SK-N-SH (cell line): ENCODE results near the gene NXNL1. TPM values are rescaled to one million over a fixed set of nuclear protein-coding genes. Genes with fewer than 3 reads are reported as not detected.

ENCODE experiments used
- CTCF ChIA-PET: fragments of 300-600, 350-600 bp; formaldehyde crosslinking; extraction: SDS; loops from one replicate; lab custom pipeline; 2021; lab: Yijun Ruan, JAX
- POLR2A ChIA-PET: fragments of 350-600 bp; sonication (Branson Sonifier 250); formaldehyde crosslinking; extraction: SDS; loops from one replicate; lab custom pipeline; 2020; ENCODE audit warnings: antibody characterized with exemption, inconsistent platforms; lab: Yijun Ruan, JAX
- DNase-seq: peaks from one replicate; pipeline ENCODE4 v3.0.0; 2012
- H2AFZ ChIP-seq: fragments of 200-600 bp; sonication (generic); 2 replicates; pipeline ENCODE4 v1.8.1; 2016; ENCODE audit warnings: antibody characterized with exemption, mild to moderate bottlenecking, low read depth
- H3F3A ChIP-seq: fragments of 200-600 bp; sonication (generic); replicated peaks from 2 replicates; pipeline ENCODE3; 2016; ENCODE audit warnings: antibody characterized with exemption, mild to moderate bottlenecking; ENCODE audit not compliant: insufficient read depth
- H3K27ac ChIP-seq, 2 experiments: fragments of 200-500 bp in 1 of 2; fragments of 200-600 bp in 1 of 2; sonication (Bioruptor generic) in 1 of 2; sonication (generic), shearing (Covaris generic) in 1 of 2; 2 replicates each; pipeline versions ENCODE4 v1.5.1 to v1.6.1; 2014 to 2016; ENCODE audit warnings: low read depth in 2 of 2, inconsistent platforms in 1 of 2, low read length in 1 of 2, mild to moderate bottlenecking in 1 of 2, mixed read lengths in 1 of 2
- H3K27me3 ChIP-seq: fragments of 200-600 bp; sonication (generic), shearing (Covaris generic); 2 replicates; pipeline ENCODE4 v1.6.1; 2016; ENCODE audit warnings: mixed run types; ENCODE audit not compliant: insufficient read depth
- H3K36me3 ChIP-seq, 2 experiments: fragments of 200-500 bp in 1 of 2; fragments of 200-600 bp in 1 of 2; sonication (Bioruptor generic) in 1 of 2; sonication (generic) in 1 of 2; replicated peaks in 1 of 2; 2 replicates each; pipeline versions ENCODE3 to v1.5.1; 2014 to 2016; ENCODE audit warnings: low read length in 1 of 2, mild to moderate bottlenecking in 1 of 2; ENCODE audit not compliant: insufficient read depth in 2 of 2, control insufficient read depth in 1 of 2
- H3K4me1 ChIP-seq, 2 experiments: fragments of 200-500 bp in 1 of 2; fragments of 200-600 bp in 1 of 2; sonication (Bioruptor generic) in 1 of 2; sonication (generic), shearing (Covaris generic) in 1 of 2; 2 replicates each; pipeline versions ENCODE4 v1.5.1 to v1.6.1; 2014 to 2016; ENCODE audit warnings: low read depth in 1 of 2, low read length in 1 of 2, mixed run types in 1 of 2; ENCODE audit not compliant: insufficient read depth in 2 of 2, control insufficient read depth in 1 of 2
- H3K4me2 ChIP-seq: fragments of 200-600 bp; sonication (generic), shearing (Covaris generic); 2 replicates; pipeline ENCODE4 v1.6.1; 2017; ENCODE audit warnings: mixed run types
- H3K4me3 ChIP-seq, 2 experiments: fragments of 200-500 bp in 1 of 2; fragments of 200-600 bp in 1 of 2; sonication (Bioruptor generic) in 1 of 2; sonication (generic), shearing (Covaris generic) in 1 of 2; 2 replicates each; pipeline versions ENCODE4 v1.5.1 to v1.8.1; 2014 to 2016; ENCODE audit warnings: low read depth in 2 of 2, inconsistent platforms in 1 of 2, low read length in 1 of 2, mild to moderate bottlenecking in 1 of 2, mixed read lengths in 1 of 2, moderate library complexity in 1 of 2
- H3K79me2 ChIP-seq: fragments of 200-600 bp; sonication (generic); 2 replicates; pipeline ENCODE4 v1.8.1; 2017; ENCODE audit warnings: mild to moderate bottlenecking; ENCODE audit not compliant: insufficient read depth
- H3K9ac ChIP-seq: fragments of 200-600 bp; sonication (generic); 2 replicates; pipeline ENCODE4 v1.6.1; 2017; ENCODE audit warnings: mixed run types
- H3K9me2 ChIP-seq: fragments of 200-600 bp; sonication (generic); 2 replicates; pipeline ENCODE4 v1.6.1; 2017; ENCODE audit warnings: mixed run types
- H3K9me3 ChIP-seq: fragments of 200-600 bp; sonication (generic); 2 replicates; pipeline ENCODE4 v1.6.1; 2017; ENCODE audit warnings: mixed run types, mild to moderate bottlenecking, moderate library complexity
- H4K20me1 ChIP-seq: fragments of 200-600 bp; sonication (generic); 2 replicates; pipeline ENCODE4 v1.6.1; 2017; ENCODE audit warnings: mild to moderate bottlenecking, mixed run types; ENCODE audit not compliant: insufficient read depth
- ELF1 ChIP-seq: IDR thresholded peaks from 2 replicates; pipeline ENCODE4 v1.4.0; 2012
- EP300 ChIP-seq, 2 experiments: IDR thresholded peaks; 2 replicates each; pipeline versions ENCODE4 v1.4.0 to v1.6.1; 2012; ENCODE audit warnings: borderline replicate concordance in 1 of 2, low read depth in 1 of 2, low read length in 1 of 2
- EZH2phosphoT487 ChIP-seq: fragments of 200-600 bp; sonication (generic); IDR thresholded peaks from 2 replicates; pipeline ENCODE4 v1.6.1; 2017; ENCODE audit warnings: low read depth, mixed run types, mild to moderate bottlenecking, antibody characterized with exemption, moderate library complexity, borderline replicate concordance
- FOSL2 ChIP-seq: IDR thresholded peaks from 2 replicates; pipeline ENCODE4 v1.4.0; 2012; ENCODE audit warnings: low read depth, mild to moderate bottlenecking, moderate library complexity, borderline replicate concordance
- GABPA ChIP-seq: IDR thresholded peaks from 2 replicates; pipeline ENCODE4 v1.4.0; 2012; ENCODE audit warnings: low read depth, mild to moderate bottlenecking
- GATA2 ChIP-seq: sonication (generic); formaldehyde crosslinking; IDR thresholded peaks from 2 replicates; pipeline ENCODE4 v1.5.0; 2020; ENCODE audit warnings: mild to moderate bottlenecking, missing genetic modification reagents
- MEF2A ChIP-seq: IDR thresholded peaks from 2 replicates; pipeline ENCODE4 v1.4.0; 2012; ENCODE audit warnings: low read depth, borderline replicate concordance
- MXI1 ChIP-seq: IDR thresholded peaks from 2 replicates; pipeline ENCODE4 v1.6.1; 2012; ENCODE audit warnings: mild to moderate bottlenecking, low read depth, low read length, improper control_type of control experiment
- NRF1 ChIP-seq: IDR thresholded peaks from 2 replicates; pipeline ENCODE4 v1.6.1; 2012; ENCODE audit warnings: low read depth, mild to moderate bottlenecking, low read length
- RCOR1 ChIP-seq: fragments of 150-350 bp; IDR thresholded peaks from 2 replicates; pipeline ENCODE4 v1.6.1; 2017; ENCODE audit warnings: antibody characterized with exemption, low read length
- RFX5 ChIP-seq: IDR thresholded peaks from 2 replicates; pipeline ENCODE4 v1.6.1; 2012; ENCODE audit warnings: mild to moderate bottlenecking, improper control_type of control experiment, low read length
- SIN3A ChIP-seq: IDR thresholded peaks from 2 replicates; pipeline ENCODE4 v1.6.1; 2012; ENCODE audit warnings: low read depth, mild to moderate bottlenecking, low read length, moderate library complexity, borderline replicate concordance
- SMC3 ChIP-seq: IDR thresholded peaks from 2 replicates; pipeline ENCODE4 v1.6.1; 2012; ENCODE audit warnings: low read depth, low read length, improper control_type of control experiment
- TAF1 ChIP-seq: IDR thresholded peaks from 2 replicates; pipeline ENCODE4 v1.6.1; 2012; ENCODE audit warnings: low read depth, mild to moderate bottlenecking, low read length, moderate library complexity, borderline replicate concordance
- TCF12 ChIP-seq: IDR thresholded peaks from 2 replicates; pipeline ENCODE4 v1.4.0; 2012
- TEAD4 ChIP-seq: IDR thresholded peaks from 2 replicates; pipeline ENCODE4 v1.4.0; 2012; ENCODE audit warnings: mild to moderate bottlenecking, borderline replicate concordance; ENCODE audit not compliant: insufficient read depth
- YY1 ChIP-seq: IDR thresholded peaks from 2 replicates; pipeline ENCODE4 v1.4.0; 2012; ENCODE audit warnings: low read depth, mild to moderate bottlenecking
- WGBS: methylation state at CpG from one replicate; pipeline ENCODE4 v1.1.6; 2017; ENCODE audit warnings: low lambda C conversion rate; 5-methylcytosine and 5-hydroxymethylcytosine counted together
- polyA plus RNA-seq, 3 experiments: library from polyadenylated mRNA; depleted of rRNA; stranded (reverse); fragments of >200 nt; gene quantifications; 2 replicates each; pipeline ENCODE4 v1.2.3, GENCODE V29; 2012
- TF ChIP-seq, protein P1 (sequence below): IDR thresholded peaks from 2 replicates; pipeline ENCODE4; 2012
- TF ChIP-seq, protein P2 (sequence below): fragments of 150-350 bp; IDR thresholded peaks from 2 replicates; pipeline ENCODE4 v1.6.1; 2017; ENCODE audit warnings: antibody characterized with exemption, low read length, low read depth, borderline replicate concordance
- TF ChIP-seq, protein P3 (sequence below): IDR thresholded peaks from 2 replicates; pipeline ENCODE4 v1.6.1; 2012; ENCODE audit warnings: mild to moderate bottlenecking, low read depth, low read length, moderate library complexity
- TF ChIP-seq, protein P4 (sequence below): fragments of 150-350 bp; IDR thresholded peaks from 2 replicates; pipeline ENCODE4 v1.6.1; 2016; ENCODE audit warnings: mild to moderate bottlenecking, low read depth, low read length

NXNL1 gene
- polyA plus RNA-seq, 1 of the 3 experiments (the other 2 are of a cell fraction): not detected

DNA sequence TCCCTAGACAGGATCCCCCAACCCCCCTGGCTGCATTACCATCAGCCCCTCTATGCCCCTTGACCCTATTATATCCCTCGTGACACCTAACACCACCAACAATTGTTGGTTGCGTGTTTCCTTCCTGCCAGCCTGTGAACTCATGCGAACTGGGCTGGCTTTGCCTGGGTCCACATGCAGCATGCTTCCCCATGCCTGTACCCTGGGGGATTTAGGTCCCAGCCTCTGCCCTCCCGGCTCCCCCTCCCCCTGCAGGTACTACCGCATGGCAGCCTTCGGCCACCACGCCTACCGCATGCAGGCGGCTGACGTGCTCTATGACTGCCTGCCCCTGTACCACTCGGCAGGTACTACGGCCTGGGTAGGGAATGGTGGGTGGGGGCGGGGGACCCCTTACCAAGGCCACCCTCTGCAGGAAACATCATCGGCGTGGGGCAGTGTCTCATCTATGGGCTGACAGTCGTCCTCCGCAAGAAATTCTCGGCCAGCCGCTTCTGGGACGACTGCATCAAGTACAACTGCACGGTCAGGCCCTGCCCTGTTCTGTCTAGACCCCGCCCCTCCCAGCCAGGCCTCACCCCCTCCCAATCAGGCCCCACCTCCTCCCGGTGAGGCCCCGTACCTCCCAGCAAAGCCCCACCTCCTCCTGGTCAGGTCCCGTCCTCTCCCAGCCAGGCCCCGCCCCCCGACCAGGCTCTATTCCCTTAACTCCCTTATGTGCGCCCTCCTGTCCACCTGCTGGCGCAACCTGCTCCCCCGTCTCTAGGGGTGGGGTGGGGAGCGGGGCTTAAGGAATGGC, 28.1 kb upstream of the NXNL1 start (continued):
- TF ChIP-seq EP300 (IDR thresholded peaks at IDR 0.05; ENCODE audit: borderline replicate concordance in 1 of 2, low read depth in 1 of 2, low read length in 1 of 2) (no peak), GABPA (no peak), TEAD4 (no peak), SMC3 (no peak)
- TF ChIP-seq, protein P1, sequence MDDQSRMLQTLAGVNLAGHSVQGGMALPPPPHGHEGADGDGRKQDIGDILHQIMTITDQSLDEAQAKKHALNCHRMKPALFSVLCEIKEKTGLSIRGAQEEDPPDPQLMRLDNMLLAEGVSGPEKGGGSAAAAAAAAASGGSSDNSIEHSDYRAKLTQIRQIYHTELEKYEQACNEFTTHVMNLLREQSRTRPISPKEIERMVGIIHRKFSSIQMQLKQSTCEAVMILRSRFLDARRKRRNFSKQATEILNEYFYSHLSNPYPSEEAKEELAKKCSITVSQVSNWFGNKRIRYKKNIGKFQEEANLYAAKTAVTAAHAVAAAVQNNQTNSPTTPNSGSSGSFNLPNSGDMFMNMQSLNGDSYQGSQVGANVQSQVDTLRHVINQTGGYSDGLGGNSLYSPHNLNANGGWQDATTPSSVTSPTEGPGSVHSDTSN: no peak
- TF ChIP-seq, all 33 proteins: peak for 0

DNA sequence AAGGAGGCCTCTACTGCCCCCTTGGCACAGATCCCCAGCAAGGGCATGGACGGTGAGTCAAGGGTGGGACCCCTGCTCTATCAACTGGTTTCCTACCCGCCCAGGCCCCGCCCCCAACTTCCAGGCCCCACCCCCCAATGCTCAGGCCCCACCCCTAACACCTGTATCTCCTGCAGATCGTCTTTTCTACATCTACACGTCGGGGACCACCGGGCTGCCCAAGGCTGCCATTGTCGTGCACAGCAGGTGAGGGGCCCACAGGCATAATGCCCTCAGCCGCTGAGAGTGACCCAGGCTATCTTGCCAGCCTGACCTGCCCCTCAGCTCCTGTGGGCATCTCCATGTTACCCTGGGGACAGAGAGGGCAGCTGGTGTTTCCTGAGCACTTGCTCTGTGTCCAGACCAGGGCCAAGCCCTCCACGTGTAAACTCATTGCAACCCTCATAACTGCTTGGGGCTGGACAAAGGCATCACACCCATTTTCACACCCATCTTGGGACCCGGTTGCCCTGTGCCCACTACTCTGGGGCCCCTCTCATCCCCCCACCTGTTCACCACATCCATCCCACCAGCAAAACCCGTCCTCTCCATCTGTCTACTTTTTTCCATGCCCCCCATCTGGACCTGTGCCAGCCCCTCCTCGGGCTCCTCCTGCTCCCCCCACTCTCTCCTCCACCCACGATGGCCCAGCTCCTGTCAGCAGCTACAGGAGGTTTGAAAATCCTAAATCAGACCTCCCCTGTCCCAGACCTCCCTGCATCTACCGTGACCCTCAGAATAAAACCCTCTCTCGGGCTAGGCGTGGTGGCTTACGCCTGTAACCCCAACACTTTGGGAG, 26.8 kb upstream of the NXNL1 start:
- no peak overlapping the region for H3K4me3 ChIP-seq
- WGBS: 89% methylated on average over 17 of the region's 18 CpGs
- peak; percentile 55 for DNase-seq
- H4K20me1 ChIP-seq: peaks cover 4% of the 10 kb centered on the region
- no peaks in the 10 kb centered on the region for H3K79me2 ChIP-seq
- H3F3A ChIP-seq: peaks cover 6% of the 10 kb centered on the region
- TF ChIP-seq MEF2A (no peak), SIN3A (no peak), RCOR1 (no peak), ELF1 (no peak), MXI1 (no peak), TCF12 (no peak), RFX5 (no peak), FOSL2 (no peak), GATA2 (no peak), SMC3 (no peak), EZH2phosphoT487 (no peak), NRF1 (no peak), TAF1 (no peak), YY1 (no peak)
- TF ChIP-seq, protein P2, sequence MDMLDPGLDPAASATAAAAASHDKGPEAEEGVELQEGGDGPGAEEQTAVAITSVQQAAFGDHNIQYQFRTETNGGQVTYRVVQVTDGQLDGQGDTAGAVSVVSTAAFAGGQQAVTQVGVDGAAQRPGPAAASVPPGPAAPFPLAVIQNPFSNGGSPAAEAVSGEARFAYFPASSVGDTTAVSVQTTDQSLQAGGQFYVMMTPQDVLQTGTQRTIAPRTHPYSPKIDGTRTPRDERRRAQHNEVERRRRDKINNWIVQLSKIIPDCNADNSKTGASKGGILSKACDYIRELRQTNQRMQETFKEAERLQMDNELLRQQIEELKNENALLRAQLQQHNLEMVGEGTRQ: no peak
- TF ChIP-seq, protein P3, sequence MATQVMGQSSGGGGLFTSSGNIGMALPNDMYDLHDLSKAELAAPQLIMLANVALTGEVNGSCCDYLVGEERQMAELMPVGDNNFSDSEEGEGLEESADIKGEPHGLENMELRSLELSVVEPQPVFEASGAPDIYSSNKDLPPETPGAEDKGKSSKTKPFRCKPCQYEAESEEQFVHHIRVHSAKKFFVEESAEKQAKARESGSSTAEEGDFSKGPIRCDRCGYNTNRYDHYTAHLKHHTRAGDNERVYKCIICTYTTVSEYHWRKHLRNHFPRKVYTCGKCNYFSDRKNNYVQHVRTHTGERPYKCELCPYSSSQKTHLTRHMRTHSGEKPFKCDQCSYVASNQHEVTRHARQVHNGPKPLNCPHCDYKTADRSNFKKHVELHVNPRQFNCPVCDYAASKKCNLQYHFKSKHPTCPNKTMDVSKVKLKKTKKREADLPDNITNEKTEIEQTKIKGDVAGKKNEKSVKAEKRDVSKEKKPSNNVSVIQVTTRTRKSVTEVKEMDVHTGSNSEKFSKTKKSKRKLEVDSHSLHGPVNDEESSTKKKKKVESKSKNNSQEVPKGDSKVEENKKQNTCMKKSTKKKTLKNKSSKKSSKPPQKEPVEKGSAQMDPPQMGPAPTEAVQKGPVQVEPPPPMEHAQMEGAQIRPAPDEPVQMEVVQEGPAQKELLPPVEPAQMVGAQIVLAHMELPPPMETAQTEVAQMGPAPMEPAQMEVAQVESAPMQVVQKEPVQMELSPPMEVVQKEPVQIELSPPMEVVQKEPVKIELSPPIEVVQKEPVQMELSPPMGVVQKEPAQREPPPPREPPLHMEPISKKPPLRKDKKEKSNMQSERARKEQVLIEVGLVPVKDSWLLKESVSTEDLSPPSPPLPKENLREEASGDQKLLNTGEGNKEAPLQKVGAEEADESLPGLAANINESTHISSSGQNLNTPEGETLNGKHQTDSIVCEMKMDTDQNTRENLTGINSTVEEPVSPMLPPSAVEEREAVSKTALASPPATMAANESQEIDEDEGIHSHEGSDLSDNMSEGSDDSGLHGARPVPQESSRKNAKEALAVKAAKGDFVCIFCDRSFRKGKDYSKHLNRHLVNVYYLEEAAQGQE: no peak
- TF ChIP-seq, protein P4, sequence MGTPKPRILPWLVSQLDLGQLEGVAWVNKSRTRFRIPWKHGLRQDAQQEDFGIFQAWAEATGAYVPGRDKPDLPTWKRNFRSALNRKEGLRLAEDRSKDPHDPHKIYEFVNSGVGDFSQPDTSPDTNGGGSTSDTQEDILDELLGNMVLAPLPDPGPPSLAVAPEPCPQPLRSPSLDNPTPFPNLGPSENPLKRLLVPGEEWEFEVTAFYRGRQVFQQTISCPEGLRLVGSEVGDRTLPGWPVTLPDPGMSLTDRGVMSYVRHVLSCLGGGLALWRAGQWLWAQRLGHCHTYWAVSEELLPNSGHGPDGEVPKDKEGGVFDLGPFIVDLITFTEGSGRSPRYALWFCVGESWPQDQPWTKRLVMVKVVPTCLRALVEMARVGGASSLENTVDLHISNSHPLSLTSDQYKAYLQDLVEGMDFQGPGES: no peak
- no peaks in the 10 kb centered on the region for H3K36me3 ChIP-seq
- H3K4me2 ChIP-seq: no peak overlapping the region
- H3K4me1 ChIP-seq: no peaks in the 10 kb centered on the region; a peak in 1 of 4 replicates
- CTCF ChIA-PET: interaction anchor here (1.2 kb wide), 1 partner anchor 9 kb away, joined by 5 read pairs; no protein-coding TSS in a partner anchor
- H3K27ac ChIP-seq: no peak overlapping the region
- no peaks in the 10 kb centered on the region for H3K27me3 ChIP-seq
- no peaks in the 10 kb centered on the region for H3K9me3 ChIP-seq
- POLR2A ChIA-PET: no interaction called here
- H3K9me2 ChIP-seq: no peaks in the 10 kb centered on the region
- no peak overlapping the region for H3K9ac ChIP-seq
- H2AFZ ChIP-seq: no peak overlapping the region
